GM10266 (cell line): ENCODE measurements around the gene CYP46A1.
"Not testable (repeated sequence)": the region's sequence is repeated elsewhere in the genome, so short reads cannot be mapped to it uniquely, and the experiment has no call there.

Source experiments
- DNase-seq: peaks from one replicate; pipeline ENCODE4 v3.0.0; 2012; ENCODE audit errors: extremely low spot score
- TF ChIP-seq, protein P1 (sequence below): IDR thresholded peaks from 2 replicates; pipeline ENCODE4 v1.5.1; 2012; ENCODE audit warnings: mild to moderate bottlenecking, low read depth; ENCODE audit not compliant: control insufficient read depth, insufficient read depth; ENCODE audit errors: missing control alignments

Gene CYP46A1

DNA sequence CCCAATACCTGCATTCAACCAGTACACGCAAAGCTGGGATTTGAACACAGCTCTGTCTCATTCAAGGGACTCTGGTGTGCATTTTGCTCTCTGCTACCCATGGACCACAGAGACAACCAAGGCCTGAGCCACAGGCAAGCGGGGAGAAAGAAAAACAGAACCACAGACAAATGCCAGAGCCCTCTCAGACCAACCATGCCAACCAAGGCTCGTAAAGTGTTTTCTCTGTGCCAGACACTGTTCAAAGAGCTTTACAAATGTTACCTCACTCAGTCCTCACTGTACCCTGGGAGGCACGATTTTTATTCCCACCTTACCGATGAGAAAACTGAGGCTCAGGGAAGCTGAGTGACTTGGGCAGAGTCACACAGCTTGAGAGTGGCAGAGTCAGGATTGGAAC is 76.7 kb downstream of the CYP46A1 start:
- TF ChIP-seq, protein P1, sequence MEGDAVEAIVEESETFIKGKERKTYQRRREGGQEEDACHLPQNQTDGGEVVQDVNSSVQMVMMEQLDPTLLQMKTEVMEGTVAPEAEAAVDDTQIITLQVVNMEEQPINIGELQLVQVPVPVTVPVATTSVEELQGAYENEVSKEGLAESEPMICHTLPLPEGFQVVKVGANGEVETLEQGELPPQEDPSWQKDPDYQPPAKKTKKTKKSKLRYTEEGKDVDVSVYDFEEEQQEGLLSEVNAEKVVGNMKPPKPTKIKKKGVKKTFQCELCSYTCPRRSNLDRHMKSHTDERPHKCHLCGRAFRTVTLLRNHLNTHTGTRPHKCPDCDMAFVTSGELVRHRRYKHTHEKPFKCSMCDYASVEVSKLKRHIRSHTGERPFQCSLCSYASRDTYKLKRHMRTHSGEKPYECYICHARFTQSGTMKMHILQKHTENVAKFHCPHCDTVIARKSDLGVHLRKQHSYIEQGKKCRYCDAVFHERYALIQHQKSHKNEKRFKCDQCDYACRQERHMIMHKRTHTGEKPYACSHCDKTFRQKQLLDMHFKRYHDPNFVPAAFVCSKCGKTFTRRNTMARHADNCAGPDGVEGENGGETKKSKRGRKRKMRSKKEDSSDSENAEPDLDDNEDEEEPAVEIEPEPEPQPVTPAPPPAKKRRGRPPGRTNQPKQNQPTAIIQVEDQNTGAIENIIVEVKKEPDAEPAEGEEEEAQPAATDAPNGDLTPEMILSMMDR: no peak
- no peak for DNase-seq

DNA sequence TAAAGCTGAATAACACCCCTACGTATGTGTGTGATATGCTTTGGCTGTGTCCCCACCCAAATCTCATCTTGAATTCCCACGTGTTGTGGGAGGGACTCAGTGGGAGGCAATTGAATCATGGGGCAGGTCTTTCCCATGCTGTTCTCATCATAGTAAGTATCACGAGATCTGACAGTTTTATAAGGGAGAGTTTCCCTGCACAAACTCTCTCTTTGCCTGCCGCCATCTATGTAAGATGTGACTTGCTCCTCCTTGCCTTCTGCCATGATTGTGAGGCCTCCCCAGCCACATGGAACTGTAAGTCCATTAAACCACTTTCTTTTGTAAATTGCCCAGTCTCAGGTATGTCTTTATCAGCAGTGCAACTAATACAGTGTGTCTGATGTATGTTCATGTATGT is 78.8 kb downstream of the CYP46A1 start:
- not testable (repeated sequence) for DNase-seq

DNA sequence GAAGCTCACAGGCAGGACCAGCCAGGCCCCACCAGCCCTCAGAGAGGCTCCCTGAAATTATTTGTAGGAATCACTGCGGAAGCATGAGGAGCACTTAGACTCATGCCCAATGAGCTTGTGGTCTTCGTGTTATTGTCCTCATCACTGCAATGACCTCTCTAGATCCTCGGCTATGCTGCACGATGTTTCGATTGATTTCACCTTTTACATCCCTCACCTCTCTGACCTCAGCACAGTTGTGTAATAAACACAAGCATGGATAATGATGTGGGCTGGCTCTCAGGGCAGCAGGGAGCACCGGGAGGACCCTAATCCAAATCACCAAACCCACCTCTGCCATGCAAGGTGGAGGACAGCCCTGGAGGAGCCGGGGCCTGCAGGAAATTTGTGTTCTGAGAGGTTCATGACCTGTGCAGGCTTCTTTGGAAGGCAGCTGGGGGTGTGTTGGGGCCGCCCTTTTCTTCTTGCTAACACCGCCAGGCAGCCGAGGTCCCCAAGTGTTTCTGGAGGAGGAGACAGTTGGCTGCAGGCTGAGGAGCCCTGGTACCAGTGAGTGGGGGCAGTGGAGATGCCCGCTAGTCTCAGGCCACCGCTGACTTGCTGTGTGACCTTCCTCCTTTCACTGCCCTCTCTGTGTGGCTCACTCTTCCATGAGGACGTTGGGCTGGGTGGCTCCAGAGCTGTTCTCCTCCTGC is 79.6 kb downstream of the CYP46A1 start:
- TF ChIP-seq, protein P1: no peak
- DNase-seq: no peak

DNA sequence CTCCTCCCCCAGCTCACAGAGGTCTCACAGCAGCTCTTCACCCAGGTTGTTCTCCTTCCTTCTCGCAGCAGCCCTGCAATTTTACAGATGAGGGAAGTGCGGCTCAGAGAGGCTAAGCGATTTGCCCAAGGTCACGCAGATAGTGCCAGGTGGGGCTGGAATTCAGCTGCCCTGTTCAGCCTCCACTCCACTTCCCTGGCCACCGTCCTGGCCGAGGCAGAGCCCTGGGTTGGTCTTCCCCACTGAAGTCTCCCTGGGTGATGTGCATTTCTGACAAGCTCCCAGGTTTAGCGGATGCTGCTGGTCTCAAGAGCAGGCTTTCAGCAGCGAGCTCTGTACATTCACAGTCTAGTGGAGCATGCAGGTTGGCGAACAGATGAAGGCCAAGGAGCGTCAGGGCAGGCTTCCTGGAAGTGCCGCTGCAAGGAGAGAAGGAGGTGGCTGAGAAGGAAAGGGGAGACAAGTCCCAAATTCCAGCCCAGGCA is 80.2 kb downstream of the CYP46A1 start:
- DNase-seq: no peak

DNA sequence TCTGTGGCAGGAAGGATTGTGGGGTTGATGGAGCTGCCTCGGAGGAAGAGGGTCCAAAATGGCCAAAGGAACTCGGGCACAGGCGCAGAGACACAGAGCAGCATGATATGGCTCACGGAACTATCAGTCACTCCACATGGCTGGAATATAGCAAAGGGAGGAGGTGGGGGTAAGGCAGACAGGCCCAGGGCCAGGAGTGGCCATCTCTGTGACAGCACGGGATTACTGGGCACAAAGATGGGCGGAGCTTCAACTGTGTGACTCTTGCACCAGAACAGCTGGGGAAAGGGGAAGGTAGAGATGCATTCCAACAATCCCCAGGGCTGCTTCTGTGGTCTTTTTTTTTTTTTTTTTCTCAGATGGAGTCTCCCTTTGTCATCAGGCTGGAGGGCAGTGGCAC is 84.3 kb downstream of the CYP46A1 start:
- no peak for DNase-seq
- TF ChIP-seq, protein P1: no peak

More for the DNA sequence above, 80.2 kb downstream of the CYP46A1 start:
- TF ChIP-seq, protein P1: no peak

DNA sequence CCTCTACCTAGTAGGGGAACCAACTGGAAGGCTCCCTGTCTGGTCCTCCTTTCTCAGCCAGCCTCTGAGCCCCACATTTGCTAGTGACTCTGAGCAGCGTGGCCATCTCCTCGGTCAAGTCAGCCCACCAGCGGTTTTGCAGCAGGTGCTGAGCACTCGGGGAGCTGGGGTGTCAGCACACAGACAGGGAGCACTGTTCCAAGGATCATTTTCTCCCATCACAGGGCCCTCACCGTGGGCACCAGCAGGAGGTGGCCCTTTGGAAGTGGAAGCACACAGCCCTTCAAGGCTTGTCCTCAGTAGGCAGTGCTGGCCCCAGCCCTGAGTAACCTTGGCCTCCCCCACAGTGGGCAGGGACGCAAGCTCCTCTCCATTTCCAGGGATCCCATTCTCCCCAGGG is 85.0 kb downstream of the CYP46A1 start:
- DNase-seq: no peak
- TF ChIP-seq, protein P1: no peak

DNA sequence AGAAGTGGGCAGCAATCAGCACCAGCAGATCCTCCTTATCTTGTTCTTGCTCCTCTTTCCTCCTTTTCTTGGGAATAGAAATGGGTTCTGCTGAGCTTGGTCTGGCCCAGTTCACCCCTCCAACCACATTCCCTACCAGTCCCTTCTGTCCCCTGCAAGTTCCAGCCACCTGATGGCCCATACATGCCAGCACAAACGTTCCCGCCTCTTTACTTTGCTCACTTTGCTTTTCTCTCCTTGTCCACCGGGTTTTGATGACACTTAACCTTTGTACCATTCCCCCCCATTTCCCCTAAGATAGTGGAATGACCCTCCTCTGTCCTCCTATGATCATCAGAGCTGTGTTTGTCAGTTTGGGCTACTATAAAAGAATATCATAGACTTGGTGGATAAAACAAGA is 85.7 kb downstream of the CYP46A1 start:
- TF ChIP-seq, protein P1: no peak
- no peak for DNase-seq
